Spleen (tissue), 11 donors: ENCODE data around the gene APOE. TPM values are rescaled to one million over a fixed set of nuclear protein-coding genes. Genes with fewer than 3 reads are reported as not detected.

Source experiments
- DNase-seq: peaks from one replicate; pipeline ENCODE4 v3.0.0-alpha.2; 2020
- H3K27ac ChIP-seq, 8 donors: fragments of 200-600 bp; sonication (generic) in 7 of 8; 1 replicate in 4 of 8; 2 replicates in 4 of 8; pipeline versions ENCODE4 v1.5.0 to v1.8.0; 2016 to 2021; ENCODE audit warnings: inconsistent platforms in 4 of 8, mild to moderate bottlenecking in 4 of 8, moderate library complexity in 1 of 8
- H3K27me3 ChIP-seq, 7 donors: fragments of 200-600 bp; sonication (generic) in 6 of 7; replicated peaks in 1 of 7; 1 replicate in 4 of 7; 2 replicates in 3 of 7; pipeline versions ENCODE4 v1.5.0 to v1.8.0; 2016 to 2021; ENCODE audit warnings: inconsistent platforms in 3 of 7, mild to moderate bottlenecking in 1 of 7
- H3K36me3 ChIP-seq, 6 donors: fragments of 200-600 bp; sonication (generic) in 5 of 6; 1 replicate in 4 of 6; 2 replicates in 2 of 6; pipeline versions ENCODE4 v1.5.0 to v1.8.0; 2016 to 2021; ENCODE audit warnings: inconsistent platforms in 2 of 6
- H3K4me1 ChIP-seq, 6 donors: fragments of 200-600 bp; sonication (generic) in 5 of 6; 1 replicate in 3 of 6; 2 replicates in 3 of 6; pipeline versions ENCODE4 v1.5.0 to v1.8.0; 2016 to 2021; ENCODE audit warnings: inconsistent platforms in 3 of 6
- H3K4me3 ChIP-seq, 8 donors: fragments of 200-600 bp; sonication (generic) in 7 of 8; 1 replicate in 4 of 8; 2 replicates in 4 of 8; pipeline versions ENCODE4 v1.5.0 to v1.8.0; 2016 to 2021; ENCODE audit warnings: inconsistent platforms in 4 of 8, mild to moderate bottlenecking in 4 of 8, moderate library complexity in 2 of 8
- H3K9me3 ChIP-seq, 8 donors: fragments of 200-600 bp; sonication (generic) in 7 of 8; 1 replicate in 4 of 8; 2 replicates in 4 of 8; pipeline versions ENCODE4 v1.5.0 to v1.8.0; 2016 to 2021; ENCODE audit warnings: inconsistent platforms in 4 of 8
- CTCF ChIP-seq, 11 experiments: fragments of 200-600 bp in 7 of 11; fragments of 450-650 bp in 4 of 11; sonication (generic) in 4 of 11; IDR thresholded peaks in 8 of 11; conservative IDR thresholded peaks in 3 of 11; 1 replicate in 7 of 11; 2 replicates in 4 of 11; pipeline versions ENCODE4 v1.4.0 to v1.8.0; 2016 to 2021; ENCODE audit warnings: antibody characterized with exemption in 11 of 11, inconsistent platforms in 4 of 11, mild to moderate bottlenecking in 1 of 11
- POLR2A ChIP-seq, 3 donors: fragments of 450-650 bp; IDR thresholded peaks; one replicate each; pipeline ENCODE4 v1.5.1; 2017; ENCODE audit warnings: antibody characterized with exemption in 3 of 3, mild to moderate bottlenecking in 1 of 3
- POLR2AphosphoS5 ChIP-seq, 3 donors: sonication (generic); formaldehyde crosslinking; IDR thresholded peaks; one replicate each; pipeline ENCODE4 v1.5.1; 2017; ENCODE audit warnings: antibody characterized with exemption in 3 of 3
- WGBS, 5 donors: extraction: QIAGEN DNeasy Blood & Tissue Kit in 3 of 5; methylation state at CpG; one replicate each; pipeline versions ENCODE4 v1.1.5 to v1.1.7; 2013 to 2018; 5-methylcytosine and 5-hydroxymethylcytosine counted together
- intact Hi-C: fragments of 100-400 bp; cut with DNase I; formaldehyde crosslinking; loops from one replicate; pipeline ENCODE4 v1.15.0; 2023; ENCODE audit warnings: low total_unique reads
- polyA plus RNA-seq, 3 donors: library from polyadenylated mRNA; stranded (reverse); fragments of 200-250 nt; gene quantifications; one replicate each; pipeline ENCODE4 v1.2.1, GENCODE V29; 2013
- total RNA-seq, 7 donors: library from RNA; depleted of rRNA in 3 of 7; stranded (reverse); fragments of >200 nt in 3 of 7; fragmentation: NEBNext Ultra II Directional in 4 of 7; extraction: Animal tissue kit (Norgen Biotek cat#: 25700) in 4 of 7; gene quantifications; one replicate each; pipeline versions ENCODE4 v1.1.0 to v1.2.1, GENCODE V29; 2016 to 2021
- donor health status: healthy with polysubstance abuse.
- donor health status: DM: no; HTN: no; CAD: no; lungs with moderate emphysema.
- donor health status: DM: no; HTN: no; CAD: no.
- donor health status: Bipolar disorder and iron deficiency.
- donor health status: healthy.
- donor health status: DM: no; HTN: no; CAD: no.
- donor health status: DM: yes; HTN: yes; CAD: no.

Gene APOE
- total and polyA plus RNA-seq, 10 donors: 198 to 2,099 (median 726) TPM

- no peaks in the 10 kb centered on the region for H3K27me3 ChIP-seq
- H3K4me1 ChIP-seq: peaks cover 0 to 9% (median 7%) of the 10 kb centered on the region in 6 donors
- H3K27ac ChIP-seq: no peak within 1 kb of the TSS
- no peaks in the 10 kb centered on the region for H3K9me3 ChIP-seq
- intact Hi-C loops: no loop called here
- TF ChIP-seq POLR2A (IDR thresholded peaks at IDR 0.05): no peak
- no peak for TF ChIP-seq CTCF (IDR thresholded peaks at IDR 0.05 in 8 of 11, conservative IDR thresholded peaks at IDR 0.05 in 3 of 11)
- no peak for TF ChIP-seq POLR2AphosphoS5 (IDR thresholded peaks at IDR 0.05)
- no peaks in the 10 kb centered on the region for H3K36me3 ChIP-seq
- WGBS, 5 donors: 78 to 88% (median 87%) methylated on average over 13 to 14 of the region's 14 CpGs
- no peak within 1 kb of the TSS for H3K4me3 ChIP-seq
- no peak for DNase-seq
Measured at GRCh38 chr19:44942067-44942571, 36.5 kb downstream of the APOE start, which contains the start of gene APOC4. Gene APOC4, plus strand, starts transcription at chr19:44942237. Its CDS starts 41 bp downstream, at chr19:44942278.

- WGBS, 5 donors: 26 to 39% (median 29%) methylated on average over 10 of the region's 10 CpGs
- H3K27ac ChIP-seq: no peak overlapping the region
Measured at GRCh38 chr19:44943801-44944249, 38.2 kb downstream of the APOE start.

GRCh38 chr19:44947041-44947581, 41.5 kb downstream of the APOE start:
- no peaks in the 10 kb centered on the region for H3K9me3 ChIP-seq
- TF ChIP-seq CTCF (IDR thresholded peaks at IDR 0.05 in 8 of 11, conservative IDR thresholded peaks at IDR 0.05 in 3 of 11) (no peak), POLR2A (IDR thresholded peaks at IDR 0.05) (no peak), POLR2AphosphoS5 (IDR thresholded peaks at IDR 0.05) (no peak)
- WGBS, 5 donors: 71 to 93% (median 82%) methylated on average over 13 of the region's 13 CpGs
- H3K4me1 ChIP-seq: peaks cover 0 to 22% (median 16%) of the 10 kb centered on the region in 6 donors
- H3K36me3 ChIP-seq: peaks cover 0 to 19% (median 13%) of the 10 kb centered on the region in 6 donors
- no peaks in the 10 kb centered on the region for H3K27me3 ChIP-seq
- peak overlapping the region in 1 of 8 donors; percentile 58 for H3K27ac ChIP-seq
- H3K4me3 ChIP-seq: no peak overlapping the region
- intact Hi-C loops: no loop called here
- DNase-seq: no peak

More at GRCh38 chr19:44943801-44944249, 38.2 kb downstream of the APOE start:
- H3K36me3 ChIP-seq: no peaks in the 10 kb centered on the region
- H3K4me3 ChIP-seq: peak overlapping the region in 1 of 8 donors; percentile 2
- TF ChIP-seq CTCF (IDR thresholded peaks at IDR 0.05 in 8 of 11, conservative IDR thresholded peaks at IDR 0.05 in 3 of 11) (peak in 1 of 11 experiments; percentile 20), POLR2AphosphoS5 (IDR thresholded peaks at IDR 0.05) (peak in 1 of 3 donors; percentile 31), POLR2A (IDR thresholded peaks at IDR 0.05) (no peak)
- no peaks in the 10 kb centered on the region for H3K9me3 ChIP-seq
- peak; percentile 83 for DNase-seq
- peaks cover 0 to 9% (median 7%) of the 10 kb centered on the region in 6 donors for H3K4me1 ChIP-seq
- intact Hi-C loops: no loop called here
- H3K27me3 ChIP-seq: no peaks in the 10 kb centered on the region

GRCh38 chr19:44948237-44948636, 42.6 kb downstream of the APOE start:
- WGBS, 5 donors: 62 to 85% (median 83%) methylated on average over 5 of the region's 5 CpGs
- TF ChIP-seq CTCF (IDR thresholded peaks at IDR 0.05 in 8 of 11, conservative IDR thresholded peaks at IDR 0.05 in 3 of 11) (no peak), POLR2A (IDR thresholded peaks at IDR 0.05) (no peak), POLR2AphosphoS5 (IDR thresholded peaks at IDR 0.05) (no peak)

More at GRCh38 chr19:44948237-44948636, 42.6 kb downstream of the APOE start:
- Histone ChIP-seq H3K27me3 (no peaks in the 10 kb centered on the region), H3K9me3 (no peaks in the 10 kb centered on the region), H3K4me1 (peaks cover 0 to 27% (median 16%) of the 10 kb centered on the region in 6 donors), H3K27ac (no peak overlapping the region), H3K36me3 (peaks cover 0 to 19% (median 13%) of the 10 kb centered on the region in 6 donors), H3K4me3 (no peak overlapping the region)
- intact Hi-C loops: no loop called here
- no peak for DNase-seq
